ENCODE measurements around the gene NKAP.
A peak's percentile ranks its signal among the peaks of the same experiment; 100 is the strongest.
"Not testable (repeated sequence)": the region's sequence is repeated elsewhere in the genome, so short reads cannot be mapped to it uniquely, and the experiment has no call there.

Gene NKAP

GRCh38 chrX:119935215-119935874 is 8.2 kb downstream of the NKAP start:
- DNase-seq: no peak

- DNase-seq: not testable (repeated sequence)
Observed at GRCh38 chrX:119922391-119922790, 21.2 kb downstream of the NKAP start.

GRCh38 chrX:119919835-119920585 is 23.5 kb downstream of the NKAP start:
- no peak for DNase-seq

- no peak for DNase-seq
Observed at GRCh38 chrX:119917877-119918276, 25.7 kb downstream of the NKAP start.

- no peak for DNase-seq
Observed at GRCh38 chrX:119916310-119916709, 27.2 kb downstream of the NKAP start.

GRCh38 chrX:119900976-119901375 is 42.6 kb downstream of the NKAP start:
- DNase-seq: no peak

- no peak for DNase-seq
Observed at GRCh38 chrX:119899125-119899524, 44.4 kb downstream of the NKAP start.

GRCh38 chrX:119895843-119896326 is 47.7 kb downstream of the NKAP start, which contains the start of gene AKAP14:
Gene AKAP14, plus strand, starts transcription at chrX:119895893. Its CDS starts 7,331 bp downstream, at chrX:119903224.
- DNase-seq: no peak

- not testable (repeated sequence) for DNase-seq
Observed at GRCh38 chrX:119891961-119892692, 51.4 kb downstream of the NKAP start.

- DNase-seq: not testable (repeated sequence)
Observed at GRCh38 chrX:119890626-119891025, 52.9 kb downstream of the NKAP start.

- DNase-seq: peak; percentile 61
Observed at GRCh38 chrX:119887721-119888425, 55.7 kb downstream of the NKAP start.

- DNase-seq: no peak
Observed at GRCh38 chrX:119885554-119886428, 57.8 kb downstream of the NKAP start.

- peak; percentile 33 for DNase-seq
Observed at GRCh38 chrX:119880552-119881437, 62.8 kb downstream of the NKAP start.

GRCh38 chrX:119880076-119880475 is 63.5 kb downstream of the NKAP start:
- no peak for DNase-seq

GRCh38 chrX:119878740-119879139 is 64.8 kb downstream of the NKAP start:
- no peak for DNase-seq

GRCh38 chrX:119871599-119872395 is 71.8 kb downstream of the NKAP start, which contains the start of the genes NDUFA1 and RNF113A:
Gene NDUFA1, plus strand, starts transcription at chrX:119871832. Its CDS starts 80 bp downstream, at chrX:119871912.
Gene RNF113A, minus strand, starts transcription at chrX:119871733. Its CDS starts 120 bp downstream, at chrX:119871613.
- DNase-seq: peak; percentile 90

GRCh38 chrX:119871245-119871598 is 72.3 kb downstream of the NKAP start:
- no peak for DNase-seq

All from retina (tissue), 1 donor.